SK-N-SH (cell line): ENCODE results near the gene TTC16. TPM values are rescaled to one million over a fixed set of nuclear protein-coding genes. Genes with fewer than 3 reads are reported as not detected.

Experiments
- CTCF ChIA-PET: fragments of 300-600, 350-600 bp; formaldehyde crosslinking; extraction: SDS; loops from one replicate; lab custom pipeline; 2021; lab: Yijun Ruan, JAX
- POLR2A ChIA-PET: fragments of 350-600 bp; sonication (Branson Sonifier 250); formaldehyde crosslinking; extraction: SDS; loops from one replicate; lab custom pipeline; 2020; ENCODE audit warnings: antibody characterized with exemption, inconsistent platforms; lab: Yijun Ruan, JAX
- DNase-seq: peaks from one replicate; pipeline ENCODE4 v3.0.0; 2012
- H2AFZ ChIP-seq: fragments of 200-600 bp; sonication (generic); 2 replicates; pipeline ENCODE4 v1.8.1; 2016; ENCODE audit warnings: antibody characterized with exemption, mild to moderate bottlenecking, low read depth
- H3F3A ChIP-seq: fragments of 200-600 bp; sonication (generic); replicated peaks from 2 replicates; pipeline ENCODE3; 2016; ENCODE audit warnings: antibody characterized with exemption, mild to moderate bottlenecking; ENCODE audit not compliant: insufficient read depth
- H3K27ac ChIP-seq, 2 experiments: fragments of 200-500 bp in 1 of 2; fragments of 200-600 bp in 1 of 2; sonication (Bioruptor generic) in 1 of 2; sonication (generic), shearing (Covaris generic) in 1 of 2; 2 replicates each; pipeline versions ENCODE4 v1.5.1 to v1.6.1; 2014 to 2016; ENCODE audit warnings: low read depth in 2 of 2, inconsistent platforms in 1 of 2, low read length in 1 of 2, mild to moderate bottlenecking in 1 of 2, mixed read lengths in 1 of 2
- H3K27me3 ChIP-seq: fragments of 200-600 bp; sonication (generic), shearing (Covaris generic); 2 replicates; pipeline ENCODE4 v1.6.1; 2016; ENCODE audit warnings: mixed run types; ENCODE audit not compliant: insufficient read depth
- H3K36me3 ChIP-seq, 2 experiments: fragments of 200-500 bp in 1 of 2; fragments of 200-600 bp in 1 of 2; sonication (Bioruptor generic) in 1 of 2; sonication (generic) in 1 of 2; replicated peaks in 1 of 2; 2 replicates each; pipeline versions ENCODE3 to v1.5.1; 2014 to 2016; ENCODE audit warnings: low read length in 1 of 2, mild to moderate bottlenecking in 1 of 2; ENCODE audit not compliant: insufficient read depth in 2 of 2, control insufficient read depth in 1 of 2
- H3K4me1 ChIP-seq, 2 experiments: fragments of 200-500 bp in 1 of 2; fragments of 200-600 bp in 1 of 2; sonication (Bioruptor generic) in 1 of 2; sonication (generic), shearing (Covaris generic) in 1 of 2; 2 replicates each; pipeline versions ENCODE4 v1.5.1 to v1.6.1; 2014 to 2016; ENCODE audit warnings: low read depth in 1 of 2, low read length in 1 of 2, mixed run types in 1 of 2; ENCODE audit not compliant: insufficient read depth in 2 of 2, control insufficient read depth in 1 of 2
- H3K4me2 ChIP-seq: fragments of 200-600 bp; sonication (generic), shearing (Covaris generic); 2 replicates; pipeline ENCODE4 v1.6.1; 2017; ENCODE audit warnings: mixed run types
- H3K4me3 ChIP-seq, 2 experiments: fragments of 200-500 bp in 1 of 2; fragments of 200-600 bp in 1 of 2; sonication (Bioruptor generic) in 1 of 2; sonication (generic), shearing (Covaris generic) in 1 of 2; 2 replicates each; pipeline versions ENCODE4 v1.5.1 to v1.8.1; 2014 to 2016; ENCODE audit warnings: low read depth in 2 of 2, inconsistent platforms in 1 of 2, low read length in 1 of 2, mild to moderate bottlenecking in 1 of 2, mixed read lengths in 1 of 2, moderate library complexity in 1 of 2
- H3K79me2 ChIP-seq: fragments of 200-600 bp; sonication (generic); 2 replicates; pipeline ENCODE4 v1.8.1; 2017; ENCODE audit warnings: mild to moderate bottlenecking; ENCODE audit not compliant: insufficient read depth
- H3K9ac ChIP-seq: fragments of 200-600 bp; sonication (generic); 2 replicates; pipeline ENCODE4 v1.6.1; 2017; ENCODE audit warnings: mixed run types
- H3K9me2 ChIP-seq: fragments of 200-600 bp; sonication (generic); 2 replicates; pipeline ENCODE4 v1.6.1; 2017; ENCODE audit warnings: mixed run types
- H3K9me3 ChIP-seq: fragments of 200-600 bp; sonication (generic); 2 replicates; pipeline ENCODE4 v1.6.1; 2017; ENCODE audit warnings: mixed run types, mild to moderate bottlenecking, moderate library complexity
- H4K20me1 ChIP-seq: fragments of 200-600 bp; sonication (generic); 2 replicates; pipeline ENCODE4 v1.6.1; 2017; ENCODE audit warnings: mild to moderate bottlenecking, mixed run types; ENCODE audit not compliant: insufficient read depth
- CTCF ChIP-seq: fragments of 200-600 bp; sonication (generic); IDR thresholded peaks from 2 replicates; pipeline ENCODE4 v1.6.1; 2017; ENCODE audit warnings: antibody characterized with exemption, mild to moderate bottlenecking, moderate library complexity
- EP300 ChIP-seq, 2 experiments: IDR thresholded peaks; 2 replicates each; pipeline versions ENCODE4 v1.4.0 to v1.6.1; 2012; ENCODE audit warnings: borderline replicate concordance in 1 of 2, low read depth in 1 of 2, low read length in 1 of 2
- EZH2phosphoT487 ChIP-seq: fragments of 200-600 bp; sonication (generic); IDR thresholded peaks from 2 replicates; pipeline ENCODE4 v1.6.1; 2017; ENCODE audit warnings: low read depth, mixed run types, mild to moderate bottlenecking, antibody characterized with exemption, moderate library complexity, borderline replicate concordance
- FOXJ3 ChIP-seq: sonication (generic); formaldehyde crosslinking; IDR thresholded peaks from 2 replicates; pipeline ENCODE4 v1.5.1; 2020; ENCODE audit warnings: mild to moderate bottlenecking, missing genetic modification reagents
- MAX ChIP-seq: IDR thresholded peaks from 2 replicates; pipeline ENCODE4 v1.4.0; 2012; ENCODE audit warnings: low read depth
- POLR2AphosphoS5 ChIP-seq: IDR thresholded peaks from 2 replicates; pipeline ENCODE4 v1.6.1; 2012; ENCODE audit warnings: low read depth, low read length
- RFX5 ChIP-seq: IDR thresholded peaks from 2 replicates; pipeline ENCODE4 v1.6.1; 2012; ENCODE audit warnings: mild to moderate bottlenecking, improper control_type of control experiment, low read length
- TCF12 ChIP-seq: IDR thresholded peaks from 2 replicates; pipeline ENCODE4 v1.4.0; 2012
- WGBS: methylation state at CpG from one replicate; pipeline ENCODE4 v1.1.6; 2017; ENCODE audit warnings: low lambda C conversion rate; 5-methylcytosine and 5-hydroxymethylcytosine counted together
- polyA plus RNA-seq, 3 experiments: library from polyadenylated mRNA; depleted of rRNA; stranded (reverse); fragments of >200 nt; gene quantifications; 2 replicates each; pipeline ENCODE4 v1.2.3, GENCODE V29; 2012
- TF ChIP-seq, protein P1 (sequence below): IDR thresholded peaks from 2 replicates; pipeline ENCODE4 v1.4.0; 2012; ENCODE audit warnings: low read depth, borderline replicate concordance
- TF ChIP-seq, protein P2 (sequence below): fragments of 150-350 bp; IDR thresholded peaks from 2 replicates; pipeline ENCODE4 v1.6.1; 2017; ENCODE audit warnings: antibody characterized with exemption, low read length, low read depth, borderline replicate concordance

TTC16 gene
- polyA plus RNA-seq, 1 of the 3 experiments (the other 2 are of a cell fraction): 0.05 TPM

- H2AFZ ChIP-seq: no peak overlapping the region
- H3K4me2 ChIP-seq: no peak overlapping the region
- DNase-seq: no peak
- TF ChIP-seq CTCF: no peak
- TF ChIP-seq EZH2phosphoT487: no peak
- TF ChIP-seq, protein P1, sequence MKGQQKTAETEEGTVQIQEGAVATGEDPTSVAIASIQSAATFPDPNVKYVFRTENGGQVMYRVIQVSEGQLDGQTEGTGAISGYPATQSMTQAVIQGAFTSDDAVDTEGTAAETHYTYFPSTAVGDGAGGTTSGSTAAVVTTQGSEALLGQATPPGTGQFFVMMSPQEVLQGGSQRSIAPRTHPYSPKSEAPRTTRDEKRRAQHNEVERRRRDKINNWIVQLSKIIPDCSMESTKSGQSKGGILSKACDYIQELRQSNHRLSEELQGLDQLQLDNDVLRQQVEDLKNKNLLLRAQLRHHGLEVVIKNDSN: no peak
- TF ChIP-seq, protein P2, sequence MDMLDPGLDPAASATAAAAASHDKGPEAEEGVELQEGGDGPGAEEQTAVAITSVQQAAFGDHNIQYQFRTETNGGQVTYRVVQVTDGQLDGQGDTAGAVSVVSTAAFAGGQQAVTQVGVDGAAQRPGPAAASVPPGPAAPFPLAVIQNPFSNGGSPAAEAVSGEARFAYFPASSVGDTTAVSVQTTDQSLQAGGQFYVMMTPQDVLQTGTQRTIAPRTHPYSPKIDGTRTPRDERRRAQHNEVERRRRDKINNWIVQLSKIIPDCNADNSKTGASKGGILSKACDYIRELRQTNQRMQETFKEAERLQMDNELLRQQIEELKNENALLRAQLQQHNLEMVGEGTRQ: no peak
- TF ChIP-seq FOXJ3: no peak
- no peak for TF ChIP-seq POLR2AphosphoS5
- no peak for TF ChIP-seq RFX5
- no peak for TF ChIP-seq EP300 (IDR thresholded peaks at IDR 0.05; ENCODE audit: borderline replicate concordance in 1 of 2, low read depth in 1 of 2, low read length in 1 of 2)
- TF ChIP-seq MAX: no peak
- CTCF ChIA-PET: interaction anchor here (0.6 to 10.7 kb wide), 7 partner anchors 73 to 226 kb away, joined by 3 to 226 read pairs (median 5); no protein-coding TSS in a partner anchor
- H3K9ac ChIP-seq: no peak overlapping the region
- H3K36me3 ChIP-seq: peaks cover 0 to 3% of the 10 kb centered on the region in 2 experiments
- WGBS: 84% methylated on average over 12 of the region's 18 CpGs
- POLR2A ChIA-PET: interaction anchor here (0.7 to 0.8 kb wide), 2 partner anchors 14 to 201 kb away, joined by 3 read pairs; partner anchors contain the start of genes PTRH1 and TTC16
- no peaks in the 10 kb centered on the region for H3K79me2 ChIP-seq
- peaks cover 2% of the 10 kb centered on the region for H3F3A ChIP-seq
- no peak overlapping the region for H3K27ac ChIP-seq
- no peaks in the 10 kb centered on the region for H4K20me1 ChIP-seq
- H3K9me2 ChIP-seq: no peaks in the 10 kb centered on the region
- H3K4me3 ChIP-seq: no peak overlapping the region
- H3K4me1 ChIP-seq: peaks cover 5 to 8% of the 10 kb centered on the region in 2 experiments; a peak in 1 of 4 replicates
- H3K27me3 ChIP-seq: no peaks in the 10 kb centered on the region
- no peaks in the 10 kb centered on the region for H3K9me3 ChIP-seq
Observed at GRCh38 chr9:127729522-127730256, 13.8 kb downstream of the TTC16 start.

GRCh38 chr9:127730262-127730661, 14.4 kb downstream of the TTC16 start:
- no peak overlapping the region for H3K4me3 ChIP-seq
- no peak overlapping the region for H3K9ac ChIP-seq
- TF ChIP-seq RFX5 (no peak), TCF12 (no peak)
- TF ChIP-seq, protein P1: no peak
- CTCF ChIA-PET: interaction anchor here (1.6 to 10.7 kb wide), 3 partner anchors 73 to 191 kb away, joined by 3 to 226 read pairs (median 5); no protein-coding TSS in a partner anchor
- no peak overlapping the region for H2AFZ ChIP-seq
- H3K4me2 ChIP-seq: no peak overlapping the region
- WGBS: 80% methylated on average over 7 of the region's 9 CpGs
- H3K27me3 ChIP-seq: no peaks in the 10 kb centered on the region
- no peaks in the 10 kb centered on the region for H3K9me2 ChIP-seq
- no peaks in the 10 kb centered on the region for H3K79me2 ChIP-seq
- no peaks in the 10 kb centered on the region for H3K9me3 ChIP-seq
- H4K20me1 ChIP-seq: no peaks in the 10 kb centered on the region
- DNase-seq: no peak
- H3K27ac ChIP-seq: no peak overlapping the region
- peaks cover 2% of the 10 kb centered on the region for H3F3A ChIP-seq
- POLR2A ChIA-PET: interaction anchor here (0.8 kb wide), 1 partner anchor 14 kb away, joined by 3 read pairs; the partner anchor contains the start of genes PTRH1 and TTC16
- peaks cover 0 to 3% of the 10 kb centered on the region in 2 experiments for H3K36me3 ChIP-seq
- peaks cover 5 to 8% of the 10 kb centered on the region in 2 experiments; a peak in 1 of 4 replicates for H3K4me1 ChIP-seq
